Osteocyte (in vitro differentiated cells): ENCODE results near the gene QSOX1. TPM values are rescaled to one million over a fixed set of nuclear protein-coding genes. Genes with fewer than 3 reads are reported as not detected.

ENCODE experiments used
- DNase-seq: peaks from one replicate; pipeline ENCODE4 v3.0.0; 2021; ENCODE audit warnings: mixed read lengths; ENCODE audit not compliant: unreplicated experiment; ENCODE audit errors: extremely low spot score
- H3K27ac Mint-ChIP-seq: one replicate; pipeline ENCODE4 v1.8.0; 2021; ENCODE audit warnings: mild to moderate bottlenecking, mixed read lengths; ENCODE audit not compliant: unreplicated experiment
- H3K27me3 Mint-ChIP-seq: one replicate; pipeline ENCODE4 v1.8.0; 2021; ENCODE audit warnings: mixed read lengths; ENCODE audit not compliant: unreplicated experiment
- H3K36me3 Mint-ChIP-seq: one replicate; pipeline ENCODE4 v1.8.0; 2021; ENCODE audit warnings: mixed read lengths; ENCODE audit not compliant: unreplicated experiment
- H3K4me1 Mint-ChIP-seq: one replicate; pipeline ENCODE4 v1.8.0; 2021; ENCODE audit warnings: mixed read lengths; ENCODE audit not compliant: unreplicated experiment
- H3K4me3 Mint-ChIP-seq: one replicate; pipeline ENCODE4 v1.8.0; 2021; ENCODE audit warnings: mild to moderate bottlenecking, moderate library complexity, mixed read lengths; ENCODE audit not compliant: unreplicated experiment
- H3K9me3 Mint-ChIP-seq: one replicate; pipeline ENCODE4 v1.8.0; 2021; ENCODE audit warnings: mixed read lengths; ENCODE audit not compliant: unreplicated experiment
- total RNA-seq: library from RNA; stranded (reverse); gene quantifications from 2 replicates; pipeline ENCODE4 v1.2.1, GENCODE V29; 2021
- TF ChIP-seq, protein P1 (sequence below): fragments of 200-600 bp; sonication (generic); IDR thresholded peaks from 2 replicates; pipeline ENCODE4 v1.5.0; 2021; ENCODE audit warnings: antibody characterized with exemption, mild to moderate bottlenecking, moderate library complexity

The QSOX1 gene
- total RNA-seq, 1 donor from 2014 or later = 152 TPM

DNA sequence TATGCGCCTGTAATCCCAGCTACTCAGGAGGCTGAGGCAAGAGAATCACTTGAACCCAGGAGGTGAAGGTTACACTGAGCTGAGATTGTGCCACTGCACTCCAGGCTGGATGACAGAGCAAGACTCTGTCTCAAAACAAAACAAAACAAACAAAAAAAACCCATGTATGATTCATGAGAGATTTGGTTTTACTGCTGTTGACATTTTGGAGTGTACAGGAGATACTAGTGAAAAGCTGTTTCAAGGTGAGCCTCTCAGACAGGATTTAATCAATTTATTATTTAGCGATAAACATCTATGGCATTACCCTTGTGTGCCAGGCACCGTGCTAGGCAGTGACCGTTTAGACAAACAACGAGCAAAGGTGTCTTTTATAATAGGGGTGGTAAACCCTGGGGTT lies 91.9 kb downstream of the QSOX1 start:
- Mint-ChIP-seq H3K4me1 (peaks cover 4% of the 10 kb centered on the region), H3K4me3 (no peak overlapping the region), H3K27ac (no peak overlapping the region), H3K9me3 (no peaks in the 10 kb centered on the region), H3K36me3 (no peaks in the 10 kb centered on the region), H3K27me3 (peaks cover 9% of the 10 kb centered on the region)
- no peak for DNase-seq
- TF ChIP-seq, protein P1, sequence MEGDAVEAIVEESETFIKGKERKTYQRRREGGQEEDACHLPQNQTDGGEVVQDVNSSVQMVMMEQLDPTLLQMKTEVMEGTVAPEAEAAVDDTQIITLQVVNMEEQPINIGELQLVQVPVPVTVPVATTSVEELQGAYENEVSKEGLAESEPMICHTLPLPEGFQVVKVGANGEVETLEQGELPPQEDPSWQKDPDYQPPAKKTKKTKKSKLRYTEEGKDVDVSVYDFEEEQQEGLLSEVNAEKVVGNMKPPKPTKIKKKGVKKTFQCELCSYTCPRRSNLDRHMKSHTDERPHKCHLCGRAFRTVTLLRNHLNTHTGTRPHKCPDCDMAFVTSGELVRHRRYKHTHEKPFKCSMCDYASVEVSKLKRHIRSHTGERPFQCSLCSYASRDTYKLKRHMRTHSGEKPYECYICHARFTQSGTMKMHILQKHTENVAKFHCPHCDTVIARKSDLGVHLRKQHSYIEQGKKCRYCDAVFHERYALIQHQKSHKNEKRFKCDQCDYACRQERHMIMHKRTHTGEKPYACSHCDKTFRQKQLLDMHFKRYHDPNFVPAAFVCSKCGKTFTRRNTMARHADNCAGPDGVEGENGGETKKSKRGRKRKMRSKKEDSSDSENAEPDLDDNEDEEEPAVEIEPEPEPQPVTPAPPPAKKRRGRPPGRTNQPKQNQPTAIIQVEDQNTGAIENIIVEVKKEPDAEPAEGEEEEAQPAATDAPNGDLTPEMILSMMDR = no peak

DNA sequence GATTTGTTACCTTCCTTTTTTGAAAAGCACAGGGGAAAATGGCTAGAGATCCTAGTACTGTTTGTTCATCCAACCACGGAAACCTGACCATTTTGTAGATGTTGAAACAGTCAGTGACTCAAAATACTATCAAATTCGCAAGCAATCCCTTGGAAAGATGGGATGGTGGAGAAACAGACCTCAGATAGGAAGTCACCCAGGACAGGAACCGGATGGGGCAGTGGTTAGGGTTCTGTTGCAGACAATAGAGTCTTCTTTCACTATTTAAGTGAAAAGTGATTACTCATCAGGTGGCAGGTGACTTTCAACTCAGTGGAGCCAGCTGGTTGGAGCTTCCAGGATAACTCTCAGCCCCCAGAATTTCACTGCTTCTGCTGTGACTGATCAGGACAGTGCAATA lies 92.4 kb downstream of the QSOX1 start:
- Mint-ChIP-seq H3K4me3 (no peak overlapping the region), H3K4me1 (peaks cover 4% of the 10 kb centered on the region), H3K27me3 (peaks cover 5% of the 10 kb centered on the region), H3K36me3 (no peaks in the 10 kb centered on the region), H3K9me3 (no peaks in the 10 kb centered on the region), H3K27ac (no peak overlapping the region)
- DNase-seq = no peak
- TF ChIP-seq, protein P1 = no peak

DNA sequence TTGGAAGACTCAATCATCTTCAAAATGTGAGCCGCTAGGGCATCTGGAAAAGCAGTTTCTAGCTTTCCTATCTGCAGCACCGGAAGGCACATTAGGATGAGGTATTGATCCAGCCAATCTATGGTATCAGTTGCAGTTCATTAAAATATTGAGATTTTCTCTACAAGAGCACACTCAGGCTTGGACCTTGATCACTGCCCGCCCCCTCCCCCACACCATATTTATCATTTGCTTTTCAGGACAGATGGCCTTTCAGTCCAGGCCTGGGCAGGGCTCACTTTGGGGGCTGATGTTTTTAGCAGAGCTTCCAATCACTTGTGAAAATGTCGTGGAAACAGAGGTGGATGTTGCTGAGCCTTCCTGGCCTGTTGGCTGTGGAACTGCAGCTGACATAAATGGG lies 92.9 kb downstream of the QSOX1 start:
- Mint-ChIP-seq H3K4me3 (no peak overlapping the region), H3K9me3 (no peaks in the 10 kb centered on the region), H3K36me3 (no peaks in the 10 kb centered on the region), H3K27ac (no peak overlapping the region), H3K27me3 (peaks cover under 1% of the 10 kb centered on the region), H3K4me1 (peaks cover 4% of the 10 kb centered on the region)
- TF ChIP-seq, protein P1 = no peak
- DNase-seq = no peak

DNA sequence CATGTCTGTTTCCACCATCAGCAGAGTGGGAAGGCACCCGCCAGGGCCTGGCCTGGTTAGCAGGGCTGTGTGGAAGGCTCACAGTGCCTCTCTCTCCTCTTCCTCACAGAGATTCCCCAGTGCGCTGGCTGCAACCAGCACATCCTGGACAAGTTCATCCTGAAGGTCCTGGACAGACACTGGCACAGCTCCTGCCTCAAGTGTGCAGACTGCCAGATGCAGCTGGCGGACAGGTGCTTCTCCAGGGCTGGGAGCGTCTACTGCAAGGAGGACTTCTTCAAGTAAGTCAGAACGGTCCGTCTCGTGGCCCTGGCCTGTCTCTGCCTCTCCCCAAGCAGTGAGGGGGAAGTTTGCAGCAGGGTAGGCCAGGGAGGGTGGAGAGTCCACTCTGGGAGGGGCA lies 93.5 kb downstream of the QSOX1 start:
- Mint-ChIP-seq H3K4me3 (no peak overlapping the region), H3K9me3 (no peaks in the 10 kb centered on the region), H3K36me3 (no peaks in the 10 kb centered on the region), H3K27ac (no peak overlapping the region), H3K27me3 (no peaks in the 10 kb centered on the region), H3K4me1 (peaks cover 4% of the 10 kb centered on the region)
- no peak for DNase-seq
- TF ChIP-seq, protein P1 = no peak

DNA sequence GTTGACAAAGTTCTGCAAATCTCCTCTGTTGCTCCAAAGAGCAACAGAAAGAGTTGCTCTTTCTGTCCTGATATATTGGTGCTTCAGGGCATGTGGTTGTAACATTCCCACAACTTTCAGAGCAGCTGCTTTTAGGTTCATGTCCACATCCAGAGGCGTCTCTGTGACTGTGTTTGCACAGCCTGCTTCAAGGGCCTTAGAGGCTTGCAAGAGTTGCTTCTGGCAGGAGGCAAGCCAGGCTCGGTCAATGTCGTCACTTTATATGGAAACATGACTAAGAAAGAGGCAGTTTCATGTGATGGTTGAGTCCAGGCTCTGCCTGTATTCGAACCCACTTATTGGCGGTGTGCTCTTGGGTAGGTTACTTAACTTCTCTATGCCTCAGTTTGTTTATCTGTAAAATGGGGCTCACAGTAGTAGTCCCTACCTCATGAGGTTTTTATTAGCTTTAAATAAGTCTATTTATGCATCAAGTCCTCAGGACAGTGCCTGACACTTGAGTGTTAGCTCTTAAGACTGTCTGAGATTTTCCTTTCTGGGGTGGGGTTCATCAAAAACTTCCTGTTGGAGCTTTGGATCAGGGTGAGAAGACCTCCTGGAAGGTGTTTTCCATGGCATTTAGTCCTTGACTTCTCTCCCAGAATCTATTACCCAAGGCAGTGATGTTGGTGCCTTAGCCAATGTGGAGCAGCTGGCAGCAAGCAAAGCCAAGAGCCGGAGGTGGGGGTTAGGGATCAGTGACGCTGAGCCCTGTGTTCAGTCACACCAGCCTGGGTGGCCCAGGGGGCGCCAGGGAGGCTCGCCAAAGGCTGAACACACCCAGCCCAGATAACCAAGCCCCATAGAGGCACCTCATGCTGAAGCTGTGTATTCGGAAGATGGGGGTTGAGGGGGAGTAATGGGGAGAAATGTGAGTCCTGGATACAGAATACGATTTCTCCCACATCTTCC lies 94.3 kb downstream of the QSOX1 start:
- no peaks in the 10 kb centered on the region for H3K9me3 Mint-ChIP-seq
- no peaks in the 10 kb centered on the region for H3K36me3 Mint-ChIP-seq
- H3K4me3 Mint-ChIP-seq = no peak overlapping the region
- DNase-seq = no peak
- no peaks in the 10 kb centered on the region for H3K27me3 Mint-ChIP-seq
- peaks cover 4% of the 10 kb centered on the region for H3K4me1 Mint-ChIP-seq
- TF ChIP-seq, protein P1 = no peak
- no peak overlapping the region for H3K27ac Mint-ChIP-seq
